ENCODE data around the gene WDSUB1.

Gene WDSUB1

DNA sequence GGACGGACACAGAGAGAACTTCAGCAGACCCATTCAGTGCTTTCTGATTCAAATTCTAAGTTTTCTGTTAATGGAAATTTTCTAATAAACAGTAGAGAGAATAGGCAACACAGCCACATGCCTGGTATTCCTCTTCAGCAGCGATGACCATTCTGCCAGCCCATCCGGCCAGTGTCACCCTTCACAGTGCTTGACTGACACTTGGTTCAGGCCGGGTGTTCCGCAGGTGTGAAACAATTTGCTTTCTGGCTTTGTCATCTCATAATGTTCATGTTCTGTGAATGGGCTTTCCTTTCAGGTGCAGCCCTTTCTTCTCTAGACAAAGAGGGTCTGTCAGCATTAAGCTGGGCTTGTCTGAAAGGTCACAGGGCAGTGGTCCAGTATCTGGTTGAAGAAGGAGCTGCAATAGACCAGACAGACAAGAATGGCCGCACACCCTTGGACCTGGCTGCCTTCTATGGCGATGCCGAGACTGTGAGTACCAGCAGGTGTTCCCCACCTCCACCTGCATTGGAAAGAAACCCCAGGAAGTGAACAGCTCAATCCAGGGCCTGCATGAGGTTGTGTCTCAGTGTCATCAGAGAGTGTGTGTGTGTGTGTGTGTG is 67.0 kb downstream of the WDSUB1 start:
- DNase-seq = no peak

DNA sequence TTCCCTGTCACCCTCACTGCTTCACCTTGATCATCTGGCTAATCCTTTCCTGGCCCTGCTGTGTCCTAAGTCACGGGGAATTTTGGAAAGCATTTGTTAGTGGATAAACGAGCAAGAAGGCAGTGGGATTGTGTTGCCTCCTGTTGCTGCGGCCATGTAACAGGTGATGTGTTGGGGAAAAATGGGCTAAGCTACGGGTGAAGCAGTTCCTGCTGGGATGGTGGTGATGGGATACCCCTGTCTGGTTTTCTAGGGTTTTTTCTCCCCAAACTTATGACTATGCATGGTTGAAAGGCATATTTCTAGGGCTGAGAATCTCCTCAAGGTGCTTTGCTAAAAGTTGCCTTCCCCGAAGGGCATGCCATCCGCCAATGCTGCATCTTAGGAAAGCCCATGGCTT is 68.1 kb downstream of the WDSUB1 start:
- DNase-seq = no peak

DNA sequence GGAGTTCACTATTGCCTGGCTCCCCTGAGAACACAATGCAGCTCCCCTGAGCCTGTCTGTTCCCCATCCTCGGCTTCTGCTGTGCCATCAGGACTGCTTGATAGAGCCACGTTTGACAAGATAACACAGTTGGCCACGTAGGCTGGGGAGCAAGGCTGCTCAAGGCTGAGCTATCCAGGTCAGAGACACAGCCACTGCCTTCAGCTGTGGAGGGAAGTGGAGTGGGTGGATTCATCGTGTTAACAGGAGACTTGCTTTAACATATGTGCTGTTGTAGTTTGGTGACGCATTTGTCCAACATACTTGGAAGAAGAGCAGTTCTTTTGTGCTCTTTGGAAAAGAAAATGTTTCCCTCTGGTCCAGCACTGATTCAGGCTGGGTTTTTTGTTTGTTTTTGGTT is 68.8 kb downstream of the WDSUB1 start:
- DNase-seq = no peak

DNA sequence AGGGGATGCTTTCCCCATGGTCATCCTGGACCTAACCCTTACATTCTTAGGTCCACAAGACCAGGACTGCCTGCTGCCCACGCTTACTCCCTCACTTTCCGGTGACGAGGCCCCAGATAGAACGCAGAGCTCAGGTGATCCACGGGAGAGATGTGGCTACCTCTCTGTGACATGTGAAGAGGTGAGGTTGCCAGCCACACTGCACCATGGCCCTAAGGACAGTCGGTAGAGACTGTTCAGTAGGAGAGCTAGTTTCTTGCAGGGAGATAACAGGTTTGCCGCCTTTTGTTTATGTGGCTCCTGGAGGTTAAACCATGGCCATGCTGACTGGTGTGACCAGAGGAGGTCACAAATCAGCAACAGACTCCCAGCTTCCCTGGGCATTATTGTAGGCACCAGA is 71.4 kb downstream of the WDSUB1 start:
- no peak for DNase-seq

DNA sequence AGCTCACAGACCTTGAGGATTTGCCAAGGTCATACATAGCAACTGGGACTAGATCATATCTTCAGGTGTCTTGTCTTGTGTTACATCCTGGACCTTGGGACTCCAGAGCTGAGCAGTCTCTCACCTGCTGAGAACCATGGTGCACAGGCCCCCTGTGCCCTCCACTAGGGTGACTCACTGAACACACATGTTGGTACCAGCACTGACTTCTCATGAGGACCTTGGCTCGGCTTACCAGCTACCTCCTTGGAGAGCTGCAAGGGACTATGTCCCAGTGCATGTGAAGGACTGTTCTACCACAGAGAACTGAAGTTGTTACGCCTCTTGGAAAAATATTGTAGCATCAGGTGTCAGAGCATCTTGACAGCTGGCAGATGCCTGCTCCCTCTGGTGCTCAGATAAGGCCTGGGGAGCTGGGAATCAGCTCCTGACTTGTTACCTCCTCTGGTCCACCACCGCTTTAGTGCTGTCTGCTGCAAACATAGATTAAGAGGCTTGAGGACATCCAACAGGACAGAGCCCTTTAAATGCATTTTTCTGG is 72.1 kb downstream of the WDSUB1 start:
- DNase-seq = no peak

DNA sequence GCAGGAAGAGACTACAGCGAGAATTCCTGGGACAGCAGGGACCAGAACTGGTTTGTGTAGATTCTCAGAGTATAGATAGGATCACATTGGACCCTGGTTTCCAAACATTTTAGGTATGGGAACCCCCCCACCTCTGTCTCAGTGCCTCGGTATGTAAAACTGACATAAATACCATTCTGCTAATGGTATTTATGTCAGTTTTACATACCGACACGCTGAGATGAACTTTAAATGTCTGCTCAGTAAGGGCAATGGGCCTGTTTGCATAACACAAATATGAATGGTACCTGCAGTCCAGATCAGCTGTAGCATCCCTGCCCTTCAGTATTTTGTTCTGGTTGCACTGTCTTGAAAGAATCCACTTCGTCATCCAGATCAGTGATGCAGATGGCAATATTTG is 73.2 kb downstream of the WDSUB1 start:
- no peak for DNase-seq

DNA sequence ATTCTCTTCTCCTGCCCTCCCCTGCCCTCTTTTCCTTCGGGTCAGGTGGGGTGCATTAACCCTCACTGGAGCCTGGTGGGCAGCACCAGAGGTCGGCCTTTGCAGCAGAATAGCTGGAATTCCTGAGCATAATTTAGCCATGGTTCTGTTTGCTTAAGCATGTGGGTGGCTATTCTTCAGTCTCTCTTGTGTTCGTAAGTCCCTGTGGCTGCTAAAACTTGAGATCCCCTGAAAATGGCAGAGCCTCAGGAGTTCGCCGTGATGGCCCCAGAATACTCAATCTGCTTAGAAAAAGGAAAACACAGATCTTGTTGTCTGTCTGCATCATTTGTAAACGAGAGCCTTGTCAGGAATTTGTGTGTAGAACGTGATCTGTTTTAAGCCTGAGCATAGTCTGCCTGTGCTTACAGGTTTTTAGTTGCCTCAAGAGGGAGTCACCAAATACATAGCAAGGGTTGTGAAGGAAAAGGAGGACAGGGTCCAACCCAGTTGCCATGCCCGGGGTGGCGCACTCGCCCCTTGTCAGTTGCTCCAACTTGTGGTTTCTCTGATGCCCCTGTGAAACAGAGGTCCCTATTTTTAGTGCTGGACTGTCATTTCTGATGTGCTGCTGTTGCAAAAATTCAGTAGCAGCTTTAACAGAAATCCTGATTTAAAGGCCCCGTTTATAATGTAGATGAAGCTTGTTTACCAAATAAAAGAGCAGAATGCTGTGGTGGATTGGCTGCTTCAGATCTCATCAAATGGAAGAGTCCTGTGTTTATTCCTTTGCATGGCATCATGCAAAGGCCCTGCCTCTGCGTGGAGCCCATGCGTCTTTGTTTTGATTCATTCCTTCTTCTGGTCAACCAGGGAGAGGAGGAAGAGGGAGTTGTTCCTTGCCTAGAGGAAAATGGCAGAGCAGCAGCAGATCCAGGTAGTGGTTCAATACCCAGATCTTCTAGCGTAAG is 74.8 kb downstream of the WDSUB1 start:
- no peak for DNase-seq

DNA sequence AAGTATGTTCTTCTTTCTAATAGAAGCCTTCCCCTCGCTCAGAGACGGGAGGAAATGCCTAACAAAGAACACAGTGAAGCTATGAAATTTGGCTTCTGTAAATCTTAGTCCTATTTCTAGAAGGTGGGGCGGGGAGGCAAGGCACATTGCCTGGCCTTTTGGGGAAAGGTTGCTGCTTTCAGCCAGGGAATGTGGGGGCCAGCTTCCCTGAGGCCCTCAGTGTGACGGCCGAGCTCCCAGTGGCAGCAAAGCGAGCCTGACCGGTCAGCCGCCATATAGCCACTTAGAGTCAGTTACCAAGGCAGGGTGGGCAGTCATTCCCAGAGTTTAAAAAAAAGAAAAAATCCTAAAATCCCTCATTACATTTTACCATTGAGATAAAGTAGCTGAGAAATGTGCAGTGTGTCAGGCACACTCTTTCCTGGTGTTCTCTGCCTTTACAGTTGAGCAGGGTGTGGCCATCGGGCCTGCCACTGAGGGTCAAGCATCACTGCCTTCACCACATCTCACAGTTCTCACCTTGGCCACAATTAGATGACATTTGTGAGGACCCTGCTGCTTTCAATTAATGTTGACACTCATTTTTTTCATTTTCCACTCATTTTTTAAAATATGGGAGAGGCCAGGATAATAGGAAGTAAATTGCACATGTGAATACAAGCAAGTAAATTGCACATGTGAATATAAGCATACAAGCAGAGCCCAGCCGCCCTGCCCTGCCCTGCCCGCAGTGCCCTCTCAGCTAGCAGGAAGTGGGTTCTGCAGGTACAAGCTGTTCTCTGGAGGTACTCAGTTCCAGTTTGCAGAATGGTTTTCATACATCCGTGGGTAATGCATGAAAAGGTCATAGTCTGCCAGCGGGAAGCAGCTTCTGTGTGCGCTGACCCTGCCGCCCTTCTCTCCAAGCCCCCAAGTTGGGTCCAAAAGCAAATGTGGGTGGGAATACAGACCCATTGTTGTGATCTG is 76.9 kb downstream of the WDSUB1 start:
- DNase-seq = no peak

DNA sequence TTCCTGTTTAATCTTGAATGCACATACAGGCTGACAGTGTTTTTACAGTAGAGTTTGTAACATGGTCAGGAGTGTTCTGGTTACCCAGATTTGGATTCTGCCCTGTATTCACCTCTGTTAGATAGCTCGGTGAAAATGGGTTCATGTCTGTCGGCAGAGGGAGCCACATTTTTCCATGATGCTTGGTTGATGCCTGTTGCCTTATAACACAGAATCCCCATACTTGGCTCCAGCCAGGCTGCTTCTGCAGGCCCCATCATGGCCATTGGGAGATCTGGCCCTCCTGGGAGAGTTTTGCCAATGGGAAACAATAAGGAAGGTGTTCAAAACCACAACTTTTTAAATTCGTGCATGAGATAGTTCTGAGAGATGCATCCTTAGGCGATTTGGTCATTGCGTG is 78.1 kb downstream of the WDSUB1 start:
- DNase-seq = no peak

DNA sequence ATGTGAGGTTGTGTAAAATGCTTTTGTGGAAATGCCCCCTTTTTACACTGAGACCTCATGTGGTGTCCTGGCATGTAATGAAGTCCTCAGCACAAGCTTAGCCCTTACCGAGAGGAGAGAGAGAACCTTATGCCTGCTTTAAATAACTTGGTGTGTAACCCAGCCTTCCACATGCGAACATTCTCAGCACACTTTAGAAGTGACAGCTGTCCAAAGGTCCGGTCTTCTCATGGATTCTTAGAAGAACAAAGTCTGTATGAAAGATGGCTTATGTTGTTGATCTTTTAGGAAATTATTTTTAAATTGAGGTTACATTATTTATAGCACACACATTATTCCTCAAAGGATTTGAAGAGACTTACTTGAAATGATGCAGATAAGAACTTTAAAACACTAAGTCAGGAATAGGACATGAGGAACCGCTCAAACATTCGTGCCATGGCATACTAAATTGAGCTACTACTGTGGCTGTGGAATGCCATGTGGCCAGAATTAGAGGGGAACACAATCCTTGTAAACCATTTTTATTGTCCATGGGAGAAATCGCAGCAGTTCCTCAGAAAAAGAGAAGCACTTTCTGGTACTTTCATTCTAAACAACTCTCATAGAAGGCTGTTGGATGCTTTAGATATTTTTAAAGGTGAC is 79.6 kb downstream of the WDSUB1 start:
- no peak for DNase-seq

DNA sequence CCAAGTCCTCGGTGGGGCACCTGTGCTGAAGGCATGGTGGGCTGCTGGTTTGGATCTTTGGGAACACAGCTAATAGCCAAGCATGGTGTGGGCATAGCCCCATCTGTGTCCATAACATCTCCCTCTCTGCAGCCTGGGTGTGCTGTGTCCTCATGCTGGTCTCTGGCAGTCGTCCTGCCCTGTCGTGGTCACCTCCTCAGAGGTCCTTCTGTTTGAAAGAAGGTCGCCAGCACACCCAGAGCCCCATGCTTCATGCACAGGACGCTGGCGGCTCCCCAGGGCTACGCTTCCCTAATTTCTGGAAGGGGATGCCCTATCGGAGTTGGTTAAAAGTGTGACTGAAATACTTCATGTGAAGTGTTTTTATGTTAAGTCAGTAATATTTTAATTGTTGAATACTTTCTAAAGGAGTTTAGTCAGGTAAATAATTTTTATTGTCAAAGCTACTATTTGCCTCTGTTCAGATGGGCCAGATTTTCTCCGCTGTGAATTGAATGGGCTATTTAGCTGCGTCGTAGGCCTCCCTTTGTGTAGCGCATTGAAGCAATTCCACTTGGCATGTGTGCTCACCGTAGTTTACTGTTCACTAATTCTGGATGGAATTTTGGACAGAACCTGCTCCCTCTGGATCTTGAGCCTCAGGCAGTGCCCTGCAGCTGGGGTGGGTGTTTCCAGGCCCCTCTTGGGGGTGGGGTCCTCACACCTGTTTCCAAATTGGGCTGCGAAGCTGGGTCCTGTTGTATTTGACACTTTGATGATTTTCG is 81.9 kb downstream of the WDSUB1 start:
- DNase-seq = no peak

DNA sequence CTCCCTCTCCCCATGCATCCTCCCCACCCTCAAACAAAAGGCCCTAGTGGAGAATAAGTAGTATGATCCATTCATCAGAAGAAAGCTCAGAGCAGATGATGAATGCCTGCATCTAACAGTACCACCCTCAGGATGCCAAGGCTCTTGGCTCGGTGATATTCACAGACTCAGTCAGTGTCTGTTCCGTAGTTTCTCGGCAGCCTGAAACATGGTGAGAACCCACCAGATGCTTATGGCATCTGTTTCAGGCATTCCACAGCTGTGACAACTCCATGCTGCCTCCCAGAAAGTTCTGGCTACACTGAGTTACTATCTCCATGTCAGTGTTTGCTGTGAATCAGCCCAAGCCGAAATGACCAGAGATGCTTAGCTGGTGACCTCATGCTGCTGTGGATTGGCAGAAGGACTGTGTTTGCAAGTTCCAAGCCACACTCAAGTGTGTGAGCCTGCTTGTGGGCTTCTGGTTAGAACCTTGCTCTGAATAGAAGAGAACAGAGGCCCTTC is 83.9 kb downstream of the WDSUB1 start:
- no peak for DNase-seq

DNA sequence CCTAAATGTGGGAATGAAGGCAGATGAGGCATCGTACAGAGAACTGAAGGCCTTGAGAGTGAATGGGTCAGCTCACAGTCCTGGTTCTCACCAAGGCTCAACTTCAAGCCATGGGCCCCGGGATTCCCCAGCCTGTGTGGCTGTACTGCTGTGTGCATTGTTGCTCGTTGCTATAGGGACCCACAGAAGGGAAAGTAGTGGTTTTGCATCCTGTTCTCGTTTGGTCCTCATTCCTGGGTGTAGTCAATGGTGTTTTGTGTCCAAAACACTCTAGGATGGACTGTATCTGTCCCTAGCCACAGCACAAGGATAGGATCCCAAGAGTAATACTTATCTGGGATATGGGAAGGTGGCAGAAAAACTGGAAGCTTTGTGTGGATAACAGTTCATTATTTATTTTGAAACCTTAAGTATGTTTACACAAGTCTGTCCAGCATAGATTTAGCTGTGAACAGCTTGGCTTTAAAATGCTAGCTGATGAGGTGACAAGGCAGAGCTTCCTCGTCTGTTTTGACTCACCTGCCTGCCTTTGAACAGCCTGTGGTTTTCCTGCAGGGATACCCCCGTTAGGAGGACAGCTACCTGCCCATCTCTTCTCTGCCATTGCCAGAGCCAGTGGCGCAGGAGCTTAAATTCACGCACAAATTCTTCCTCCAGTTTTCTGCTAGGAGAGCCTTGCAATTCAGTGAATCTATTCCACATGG is 85.0 kb downstream of the WDSUB1 start:
- DNase-seq = no peak

DNA sequence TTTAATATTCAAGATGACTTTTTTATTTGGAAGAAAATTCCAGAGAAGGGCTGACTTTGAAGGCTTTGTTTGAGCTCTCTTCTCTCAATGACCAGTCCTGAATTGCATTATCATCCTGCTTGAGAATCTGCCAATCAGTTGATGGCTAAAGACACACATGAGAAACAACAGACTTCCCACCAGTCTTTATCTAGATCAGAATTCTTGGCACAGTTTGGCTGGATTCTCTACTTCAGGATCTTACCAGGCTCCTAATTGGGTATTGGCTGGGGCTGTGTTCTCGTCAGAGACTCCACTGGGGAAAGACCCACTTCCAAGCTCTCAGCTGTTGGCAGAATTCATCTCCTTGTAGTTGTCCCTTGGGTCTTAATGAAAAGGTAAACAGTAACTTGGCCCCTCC is 86.0 kb downstream of the WDSUB1 start:
- DNase-seq = no peak

DNA sequence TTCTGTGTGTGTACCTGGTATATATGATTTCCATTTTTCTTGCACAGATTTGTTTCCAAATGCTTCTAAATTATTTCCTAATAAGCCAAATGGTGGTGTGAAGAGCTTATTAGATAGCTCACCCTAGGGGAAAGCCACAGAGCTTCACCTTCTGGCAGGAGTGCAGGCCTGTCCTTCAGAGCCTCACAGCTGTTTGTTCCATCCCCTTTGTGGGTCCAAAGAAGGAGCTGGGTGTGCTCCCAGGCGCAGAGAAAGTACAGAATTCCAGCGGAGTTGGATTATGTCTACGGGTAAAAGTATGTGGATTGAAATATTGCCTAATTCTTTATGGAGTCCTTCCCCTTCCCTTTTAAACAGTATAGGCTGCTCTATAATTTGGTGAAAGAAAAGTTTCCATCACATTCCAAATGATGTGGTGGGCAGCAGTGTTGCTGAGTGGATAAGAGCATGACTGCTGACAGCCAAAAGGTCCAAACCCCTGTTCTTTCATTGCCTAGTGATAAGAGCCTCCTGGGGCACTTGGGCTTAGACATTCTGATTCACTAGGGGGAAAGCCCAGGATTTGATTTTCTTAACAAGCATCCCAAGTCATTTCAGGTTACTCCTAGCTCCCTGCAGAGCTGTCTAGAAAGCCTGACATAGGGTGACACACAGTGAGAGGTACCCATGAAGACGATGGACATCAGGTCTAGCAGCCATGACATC is 86.6 kb downstream of the WDSUB1 start:
- DNase-seq = no peak

DNA sequence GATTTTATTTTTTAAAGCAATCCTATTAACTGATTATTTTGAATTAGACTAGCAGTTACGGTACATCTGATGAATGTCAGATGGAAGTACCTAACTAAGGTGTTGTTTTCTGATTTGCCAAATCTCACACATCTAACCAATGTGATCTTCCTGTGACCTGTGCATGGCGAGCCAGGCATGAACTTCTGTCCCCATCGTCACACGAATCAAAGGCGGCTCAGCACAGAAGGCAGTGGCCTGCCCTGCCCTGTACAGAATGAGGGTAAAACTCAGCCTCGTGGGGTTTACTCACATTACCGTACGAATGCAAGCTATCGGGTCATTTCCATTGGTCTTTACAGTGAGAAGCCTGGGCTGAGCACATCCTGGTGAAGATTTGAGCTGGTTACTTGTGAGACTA is 87.3 kb downstream of the WDSUB1 start:
- DNase-seq = no peak

DNA sequence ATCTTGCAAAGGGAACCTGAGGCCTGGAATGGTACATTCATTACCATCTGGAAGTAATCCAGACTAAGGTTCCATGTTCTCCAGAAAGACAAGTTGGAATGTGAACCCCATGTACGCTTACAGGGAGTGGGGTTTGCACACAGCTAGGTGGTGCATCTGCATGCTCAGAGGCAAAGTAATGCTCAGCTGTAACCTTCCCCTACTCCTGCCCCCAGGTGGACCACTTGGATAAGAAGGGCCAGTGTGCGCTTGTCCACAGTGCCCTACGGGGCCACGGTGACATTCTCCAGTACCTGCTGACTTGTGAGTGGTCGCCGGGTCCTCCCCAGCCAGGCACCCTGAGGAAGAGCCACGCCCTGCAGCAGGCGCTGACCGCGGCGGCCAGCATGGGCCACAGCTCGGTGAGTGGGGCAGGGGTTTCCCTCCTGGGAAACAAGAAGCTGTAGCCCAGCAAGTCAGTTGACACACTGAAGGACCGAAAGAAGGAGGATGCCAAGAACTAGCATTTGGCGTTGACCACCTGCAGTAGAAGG is 90.0 kb downstream of the WDSUB1 start:
- no peak for DNase-seq

DNA sequence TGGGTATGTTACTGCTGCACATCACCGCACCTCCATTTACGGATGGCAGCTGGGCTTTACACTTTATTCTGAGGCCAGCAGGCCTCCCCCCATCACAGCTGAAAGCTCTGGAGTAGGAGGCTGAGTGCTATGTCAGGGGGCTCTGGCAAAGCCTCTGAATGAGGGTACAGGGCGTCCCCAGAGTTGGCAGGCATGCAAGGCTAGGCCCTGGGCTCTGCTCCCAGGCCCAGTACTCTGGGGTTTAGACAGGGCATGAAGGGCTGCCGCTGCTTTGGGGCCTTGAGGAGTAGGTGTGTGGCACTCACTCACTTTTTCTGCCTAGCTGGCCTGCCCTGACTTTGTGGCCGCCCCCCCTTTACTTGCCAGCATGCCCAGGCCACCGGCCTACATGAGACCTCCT is 90.8 kb downstream of the WDSUB1 start:
- no peak for DNase-seq

DNA sequence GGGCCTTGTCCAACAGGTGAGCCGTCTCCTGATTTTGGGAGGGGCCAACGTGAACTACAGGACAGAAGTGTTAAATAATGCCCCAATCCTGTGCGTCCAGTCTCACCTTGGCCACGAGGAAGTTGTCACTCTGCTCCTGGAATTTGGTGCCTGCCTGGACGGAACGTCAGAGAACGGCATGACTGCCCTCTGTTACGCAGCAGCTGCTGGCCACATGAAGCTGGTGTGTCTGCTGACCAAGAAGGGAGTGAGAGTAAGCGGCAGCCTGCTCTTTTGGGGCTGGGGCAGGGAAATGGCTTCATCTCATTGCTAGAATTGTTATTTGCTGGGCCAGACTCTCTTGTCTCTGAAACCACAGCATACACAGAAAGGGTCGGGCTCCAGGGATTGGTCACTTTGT is 92.3 kb downstream of the WDSUB1 start:
- no peak for DNase-seq

DNA sequence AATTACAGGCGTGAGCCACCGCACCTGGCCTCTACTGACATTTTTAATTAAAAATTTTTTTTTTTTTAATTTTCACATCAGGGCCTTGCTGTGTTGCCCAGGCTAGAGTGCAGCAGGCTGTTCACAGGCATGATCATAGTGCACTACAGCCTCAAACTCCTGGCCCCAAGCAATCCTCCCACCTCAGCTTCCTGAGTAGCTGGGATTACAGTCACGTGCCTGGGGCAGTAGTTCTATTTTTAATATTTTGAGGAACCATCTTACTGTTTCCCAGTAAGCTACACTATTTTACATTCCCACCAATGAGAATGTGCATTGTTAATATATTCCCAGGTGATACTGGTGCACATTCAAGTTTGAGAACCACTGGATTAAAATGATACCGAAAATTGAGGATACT is 92.7 kb downstream of the WDSUB1 start:
- DNase-seq = no peak
